Fibroblast of villous mesenchyme (primary cell): ENCODE results near the gene RHOG. TPM values are rescaled to one million over a fixed set of nuclear protein-coding genes. Genes with fewer than 3 reads are reported as not detected.
"Not testable (repeated sequence)": the region's sequence is repeated elsewhere in the genome, so short reads cannot be mapped to it uniquely, and the experiment has no call there.

Experiments
- DNase-seq: peaks from one replicate; pipeline ENCODE4 v3.0.0-alpha.2; 2010; ENCODE audit warnings: low read depth
- H3K4me3 ChIP-seq: 2 replicates; pipeline ENCODE4 v1.5.1; 2011; ENCODE audit warnings: low read depth, mild to moderate bottlenecking, low read length
- CTCF ChIP-seq: IDR thresholded peaks from 2 replicates; pipeline ENCODE4 v1.5.1; 2012; ENCODE audit warnings: low read depth, mild to moderate bottlenecking, low read length; ENCODE audit not compliant: insufficient read depth
- total RNA-seq: library from RNA; depleted of rRNA; stranded (reverse); fragments of >200 nt; gene quantifications from 2 replicates; pipeline ENCODE4 v1.2.3, GENCODE V29; 2012

RHOG gene
- total RNA-seq, 1 donor, result 9.5 TPM

- TF ChIP-seq CTCF, result no peak
- H3K4me3 ChIP-seq, result peak overlapping the region; percentile 85
- no peak for DNase-seq
These were observed 44.8 kb downstream of the RHOG start for GRCh38 chr11:3796002-3796311.

- peak overlapping the region; percentile 85 for H3K4me3 ChIP-seq
- no peak for DNase-seq
- TF ChIP-seq CTCF, result no peak
These were observed 45.4 kb downstream of the RHOG start for GRCh38 chr11:3795131-3796001.

- not testable (repeated sequence) for DNase-seq, H3K4me3 ChIP-seq
These were observed 46.4 kb downstream of the RHOG start for GRCh38 chr11:3794387-3794786.

- peak; percentile 49 for DNase-seq
- no peak for TF ChIP-seq CTCF
- no peak overlapping the region for H3K4me3 ChIP-seq
These were observed 53.9 kb downstream of the RHOG start for GRCh38 chr11:3786781-3787428.

- no peak for DNase-seq
- TF ChIP-seq CTCF, result no peak
- H3K4me3 ChIP-seq, result no peak overlapping the region
These were observed 57.1 kb downstream of the RHOG start for GRCh38 chr11:3783611-3784010.

- no peak overlapping the region for H3K4me3 ChIP-seq
- TF ChIP-seq CTCF, result no peak
- no peak for DNase-seq
These were observed 57.8 kb downstream of the RHOG start for GRCh38 chr11:3782963-3783362.

- H3K4me3 ChIP-seq, result no peak overlapping the region
- no peak for TF ChIP-seq CTCF
These were observed 59.3 kb downstream of the RHOG start for GRCh38 chr11:3781423-3781822.

More at GRCh38 chr11:3781423-3781822, 59.3 kb downstream of the RHOG start:
- peak; percentile 45 for DNase-seq
